Liver (tissue), 9 donors: ENCODE data around the gene BDKRB1. TPM values are rescaled to one million over a fixed set of nuclear protein-coding genes. Genes with fewer than 3 reads are reported as not detected.
A peak's percentile ranks its signal among the peaks of the same experiment; 100 is the strongest.

Experiments used
- DNase-seq: peaks from one replicate; pipeline ENCODE4 v3.0.0-alpha.2; 2017; ENCODE audit warnings: low spot score
- H3K27ac ChIP-seq, 2 donors: one replicate each; pipeline ENCODE4 v1.7.0; 2013; ENCODE audit warnings: inconsistent platforms in 2 of 2, low read length in 2 of 2, control low read depth in 1 of 2, low read depth in 1 of 2, mild to moderate bottlenecking in 1 of 2
- H3K27me3 ChIP-seq, 4 donors: one replicate each; pipeline versions ENCODE4 v1.6.1 to v1.7.0; 2013; ENCODE audit warnings: low read length in 3 of 4, inconsistent platforms in 1 of 4, mild to moderate bottlenecking in 1 of 4, moderate library complexity in 1 of 4; ENCODE audit not compliant: control insufficient read depth in 4 of 4, insufficient read depth in 4 of 4
- H3K36me3 ChIP-seq, 4 donors: one replicate each; pipeline versions ENCODE4 v1.6.1 to v1.7.0; 2013; ENCODE audit warnings: low read length in 3 of 4, mild to moderate bottlenecking in 3 of 4, low read depth in 1 of 4, moderate library complexity in 1 of 4; ENCODE audit not compliant: control insufficient read depth in 4 of 4, insufficient read depth in 3 of 4
- H3K4me1 ChIP-seq, 4 donors: one replicate each; pipeline versions ENCODE4 v1.6.1 to v1.7.0; 2013; ENCODE audit warnings: low read length in 3 of 4, mild to moderate bottlenecking in 3 of 4, moderate library complexity in 1 of 4; ENCODE audit not compliant: control insufficient read depth in 4 of 4, insufficient read depth in 4 of 4
- H3K4me3 ChIP-seq, 3 donors: one replicate each; pipeline versions ENCODE4 v1.6.1 to v1.7.0; 2013; ENCODE audit warnings: low read length in 3 of 3, control low read depth in 1 of 3, low read depth in 1 of 3, mild to moderate bottlenecking in 1 of 3
- H3K9ac ChIP-seq, 2 donors: one replicate each; pipeline ENCODE4 v1.7.0; 2013; ENCODE audit warnings: low read length in 2 of 2, mild to moderate bottlenecking in 2 of 2, moderate library complexity in 2 of 2, control low read depth in 1 of 2, low read depth in 1 of 2
- H3K9me3 ChIP-seq, 4 donors: one replicate each; pipeline versions ENCODE4 v1.6.1 to v1.7.0; 2013; ENCODE audit warnings: low read length in 3 of 4; ENCODE audit not compliant: control insufficient read depth in 4 of 4
- EGR1 ChIP-seq, 2 donors: IDR thresholded peaks; 2 replicates each; pipeline ENCODE4 v1.6.1; 2016 to 2018; ENCODE audit warnings: antibody characterized with exemption in 2 of 2, low read depth in 2 of 2
- FOXA1 ChIP-seq: IDR thresholded peaks from 2 replicates; pipeline ENCODE4 v1.6.1; 2016; ENCODE audit warnings: antibody characterized with exemption
- GABPA ChIP-seq, 2 donors: IDR thresholded peaks in 1 of 2; conservative IDR thresholded peaks in 1 of 2; 2 replicates each; pipeline ENCODE4 v1.6.1; 2016; ENCODE audit warnings: antibody characterized with exemption in 2 of 2, mild to moderate bottlenecking in 1 of 2, moderate library complexity in 1 of 2
- HNF4A ChIP-seq, 2 donors: conservative IDR thresholded peaks; 2 replicates each; pipeline ENCODE4 v1.6.1; 2016; ENCODE audit warnings: antibody characterized with exemption in 2 of 2, mild to moderate bottlenecking in 2 of 2
- HNF4G ChIP-seq: IDR thresholded peaks from 2 replicates; pipeline ENCODE4 v1.6.1; 2016; ENCODE audit warnings: antibody characterized with exemption
- JUND ChIP-seq, 2 donors: IDR thresholded peaks; 2 replicates each; pipeline ENCODE4 v1.6.1; 2016; ENCODE audit warnings: antibody characterized with exemption in 2 of 2
- NR2F2 ChIP-seq: IDR thresholded peaks from 2 replicates; pipeline ENCODE4 v1.6.1; 2016; ENCODE audit warnings: antibody characterized with exemption
- RAD21 ChIP-seq, 2 donors: IDR thresholded peaks; 2 replicates each; pipeline ENCODE4 v1.6.1; 2016; ENCODE audit warnings: antibody characterized with exemption in 2 of 2, mild to moderate bottlenecking in 2 of 2
- RXRA ChIP-seq, 2 donors: IDR thresholded peaks; 2 replicates each; pipeline ENCODE4 v1.6.1; 2017 to 2018; ENCODE audit warnings: antibody characterized with exemption in 2 of 2, mild to moderate bottlenecking in 1 of 2
- SP1 ChIP-seq: IDR thresholded peaks from 2 replicates; pipeline ENCODE4 v1.6.1; 2018; ENCODE audit warnings: antibody characterized with exemption, mild to moderate bottlenecking
- TAF1 ChIP-seq: conservative IDR thresholded peaks from 2 replicates; pipeline ENCODE4 v1.6.1; 2016; ENCODE audit warnings: antibody characterized with exemption, mild to moderate bottlenecking
- YY1 ChIP-seq: IDR thresholded peaks from 2 replicates; pipeline ENCODE4 v1.6.1; 2016; ENCODE audit warnings: antibody characterized with exemption, mild to moderate bottlenecking
- WGBS: extraction: QIAGEN DNeasy Blood & Tissue Kit; methylation state at CpG from one replicate; pipeline ENCODE4 v1.1.7; 2013; 5-methylcytosine and 5-hydroxymethylcytosine counted together
- polyA plus RNA-seq, 2 donors: library from polyadenylated mRNA; stranded (reverse) in 1 of 2; unstranded in 1 of 2; fragments of 200-250 nt in 1 of 2; fragments of >200 nt in 1 of 2; fragmentation: Nextera tagmentation in 1 of 2; extraction: Ambion mirVana in 1 of 2; gene quantifications; one replicate each; pipeline versions ENCODE4 v1.2.1 to v1.2.3, GENCODE V29; 2013 to 2015
- total RNA-seq, 2 donors: library from RNA; depleted of rRNA; stranded (reverse); fragments of >200 nt; gene quantifications; one replicate each; pipeline ENCODE4 v1.2.3, GENCODE V29; 2014
- TF ChIP-seq, protein P1 (sequence below): fragments of 150-350 bp; IDR thresholded peaks from 2 replicates; pipeline ENCODE4 v1.5.1; 2017; ENCODE audit warnings: improper control_type of control experiment, low read depth, low read length; ENCODE audit not compliant: missing input control
- TF ChIP-seq, protein P2 (sequence below): IDR thresholded peaks from 2 replicates; pipeline ENCODE4 v1.6.1; 2016; ENCODE audit warnings: antibody characterized with exemption
- TF ChIP-seq, protein P3 (sequence below): IDR thresholded peaks from 2 replicates; pipeline ENCODE4 v1.6.1; 2016; ENCODE audit warnings: antibody characterized with exemption
- TF ChIP-seq, protein P4 (sequence below): IDR thresholded peaks from 2 replicates; pipeline ENCODE4 v1.6.1; 2016; ENCODE audit warnings: antibody characterized with exemption, mild to moderate bottlenecking
- donor health status: healthy.
- donor health status: healthy.
- donor health status: healthy.
- donor health status: healthy.
- donor health status: healthy.

The BDKRB1 gene
- total and polyA plus RNA-seq, 4 donors: not detected

DNA sequence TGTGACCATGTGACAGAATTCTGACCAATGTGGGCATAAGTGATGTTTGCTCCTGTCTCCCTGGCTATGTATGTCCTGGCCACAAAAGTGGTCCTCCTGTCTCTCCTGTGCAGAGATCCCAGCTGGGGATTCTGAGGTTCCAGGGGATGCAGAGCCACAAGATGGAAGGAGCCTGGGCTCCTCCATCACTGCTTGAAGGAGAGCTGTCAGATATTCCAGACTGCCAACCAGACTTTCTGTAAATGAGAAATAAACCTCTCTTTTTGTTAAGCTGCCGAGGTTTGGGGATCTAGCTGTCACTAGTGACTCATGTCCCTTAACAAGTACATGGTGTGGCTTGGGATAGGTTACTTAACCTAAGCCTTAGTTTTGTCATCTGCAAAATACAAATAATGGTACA is 21.9 kb downstream of the BDKRB1 start (continued):
- TF ChIP-seq HNF4A (conservative IDR thresholded peaks at IDR 0.05): no peak

DNA sequence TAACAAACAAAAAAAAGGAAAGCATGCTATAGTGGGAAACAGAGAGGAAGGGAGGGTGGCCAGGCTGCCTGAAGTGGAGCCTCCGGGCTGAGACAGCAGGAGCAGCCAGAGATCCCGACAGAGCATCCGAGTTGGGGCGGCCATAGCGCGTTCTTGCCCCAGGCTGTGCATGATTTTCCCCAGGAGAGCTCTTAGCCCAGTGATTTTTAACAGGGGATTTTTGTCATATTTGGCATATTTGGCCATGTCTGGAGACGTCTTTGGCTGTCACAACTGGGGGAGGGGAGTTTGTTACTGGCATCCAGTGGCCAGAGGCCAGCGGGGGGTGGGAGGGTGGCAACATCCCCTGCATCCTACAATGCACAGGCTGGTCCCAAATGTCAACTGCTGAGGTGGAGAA is 23.6 kb downstream of the BDKRB1 start:
- no peak overlapping the region for H3K27ac ChIP-seq
- H3K27me3 ChIP-seq: no peaks in the 10 kb centered on the region
- no peak for DNase-seq
- TF ChIP-seq JUND (IDR thresholded peaks at IDR 0.05) (no peak), EGR1 (IDR thresholded peaks at IDR 0.05; ENCODE audit: low read depth in 2 of 2) (no peak), RXRA (IDR thresholded peaks at IDR 0.05) (no peak), RAD21 (IDR thresholded peaks at IDR 0.05) (no peak), HNF4G (no peak), TAF1 (no peak), GABPA (IDR thresholded peaks at IDR 0.05 in 1 of 2, conservative IDR thresholded peaks at IDR 0.05 in 1 of 2) (no peak), SP1 (no peak), YY1 (no peak)
- TF ChIP-seq, protein P1, sequence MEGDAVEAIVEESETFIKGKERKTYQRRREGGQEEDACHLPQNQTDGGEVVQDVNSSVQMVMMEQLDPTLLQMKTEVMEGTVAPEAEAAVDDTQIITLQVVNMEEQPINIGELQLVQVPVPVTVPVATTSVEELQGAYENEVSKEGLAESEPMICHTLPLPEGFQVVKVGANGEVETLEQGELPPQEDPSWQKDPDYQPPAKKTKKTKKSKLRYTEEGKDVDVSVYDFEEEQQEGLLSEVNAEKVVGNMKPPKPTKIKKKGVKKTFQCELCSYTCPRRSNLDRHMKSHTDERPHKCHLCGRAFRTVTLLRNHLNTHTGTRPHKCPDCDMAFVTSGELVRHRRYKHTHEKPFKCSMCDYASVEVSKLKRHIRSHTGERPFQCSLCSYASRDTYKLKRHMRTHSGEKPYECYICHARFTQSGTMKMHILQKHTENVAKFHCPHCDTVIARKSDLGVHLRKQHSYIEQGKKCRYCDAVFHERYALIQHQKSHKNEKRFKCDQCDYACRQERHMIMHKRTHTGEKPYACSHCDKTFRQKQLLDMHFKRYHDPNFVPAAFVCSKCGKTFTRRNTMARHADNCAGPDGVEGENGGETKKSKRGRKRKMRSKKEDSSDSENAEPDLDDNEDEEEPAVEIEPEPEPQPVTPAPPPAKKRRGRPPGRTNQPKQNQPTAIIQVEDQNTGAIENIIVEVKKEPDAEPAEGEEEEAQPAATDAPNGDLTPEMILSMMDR: no peak
- WGBS: 97% methylated on average over 8 of the region's 8 CpGs
- H3K4me1 ChIP-seq: peaks cover 5 to 33% (median 28%) of the 10 kb centered on the region in 4 donors
- no peak overlapping the region for H3K9ac ChIP-seq
- H3K36me3 ChIP-seq: peaks cover 0 to 3% (median under 1%) of the 10 kb centered on the region in 4 donors
- H3K9me3 ChIP-seq: peaks cover 0 to 6% (median 3%) of the 10 kb centered on the region in 4 donors
- H3K4me3 ChIP-seq: no peak overlapping the region

DNA sequence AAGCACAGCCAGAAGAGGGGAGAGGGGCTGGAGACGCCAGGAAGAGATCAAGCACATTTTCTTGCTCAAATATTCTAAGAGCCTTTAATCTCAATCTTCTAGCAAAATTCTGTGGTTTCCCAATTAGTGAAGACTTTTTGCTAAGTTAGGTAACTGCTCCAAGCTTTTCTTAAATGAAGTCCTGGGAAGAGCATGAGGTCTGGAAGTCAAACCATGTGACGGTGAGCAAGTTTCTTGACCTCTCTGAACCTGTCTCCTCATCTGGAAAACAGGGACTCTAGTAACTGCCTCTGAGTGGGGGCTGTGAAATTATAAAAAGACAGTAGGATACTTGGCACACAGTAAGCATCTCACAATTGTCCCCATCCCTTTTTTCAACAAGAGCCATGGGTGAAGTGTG is 24.1 kb downstream of the BDKRB1 start:
- Histone ChIP-seq H3K4me1 (peaks cover 5 to 39% (median 32%) of the 10 kb centered on the region in 4 donors), H3K4me3 (no peak overlapping the region), H3K27ac (no peak overlapping the region), H3K27me3 (no peaks in the 10 kb centered on the region), H3K9me3 (peaks cover 0 to 6% (median 3%) of the 10 kb centered on the region in 4 donors), H3K36me3 (peaks cover 0 to 3% (median under 1%) of the 10 kb centered on the region in 4 donors), H3K9ac (no peak overlapping the region)
- TF ChIP-seq, protein P2, sequence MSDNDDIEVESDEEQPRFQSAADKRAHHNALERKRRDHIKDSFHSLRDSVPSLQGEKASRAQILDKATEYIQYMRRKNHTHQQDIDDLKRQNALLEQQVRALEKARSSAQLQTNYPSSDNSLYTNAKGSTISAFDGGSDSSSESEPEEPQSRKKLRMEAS: no peak
- no peak for TF ChIP-seq YY1
- no peak for TF ChIP-seq RXRA (IDR thresholded peaks at IDR 0.05)
- no peak for TF ChIP-seq HNF4A (conservative IDR thresholded peaks at IDR 0.05)
- 93% methylated on average over 2 of the region's 2 CpGs for WGBS
- no peak for DNase-seq

DNA sequence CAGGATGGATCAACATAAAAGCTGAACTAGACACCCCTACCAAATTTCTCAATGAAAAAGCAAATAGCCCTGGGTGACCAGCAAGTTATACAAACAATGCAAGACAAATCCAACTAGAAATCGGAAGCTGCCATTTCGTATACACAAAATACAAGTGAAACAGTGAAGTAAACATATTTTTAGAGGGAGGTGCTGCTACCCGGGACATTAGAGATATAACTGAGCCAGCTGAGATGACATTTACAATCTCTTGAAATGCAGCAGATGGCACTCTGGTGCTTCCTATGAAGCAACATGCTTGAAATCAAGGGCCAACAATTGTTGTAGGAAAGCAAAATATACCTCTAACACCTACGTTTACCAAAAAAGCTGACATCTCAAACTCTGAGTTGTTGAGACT is 25.5 kb downstream of the BDKRB1 start:
- H3K9ac ChIP-seq: peak overlapping the region in 1 of 2 donors; percentile 8
- 25% methylated on average over 4 of the region's 4 CpGs for WGBS
- H3K4me1 ChIP-seq: peaks cover 5 to 45% (median 37%) of the 10 kb centered on the region in 4 donors
- H3K4me3 ChIP-seq: no peak overlapping the region
- H3K36me3 ChIP-seq: peaks cover 0 to 3% (median under 1%) of the 10 kb centered on the region in 4 donors
- peaks cover 0 to 6% (median 3%) of the 10 kb centered on the region in 4 donors for H3K9me3 ChIP-seq
- H3K27me3 ChIP-seq: no peaks in the 10 kb centered on the region
- H3K27ac ChIP-seq: peak overlapping the region; percentile 79 to 87
- DNase-seq: no peak
- no peak for TF ChIP-seq HNF4G
- peak; percentile 59 for TF ChIP-seq SP1
- TF ChIP-seq, protein P3, sequence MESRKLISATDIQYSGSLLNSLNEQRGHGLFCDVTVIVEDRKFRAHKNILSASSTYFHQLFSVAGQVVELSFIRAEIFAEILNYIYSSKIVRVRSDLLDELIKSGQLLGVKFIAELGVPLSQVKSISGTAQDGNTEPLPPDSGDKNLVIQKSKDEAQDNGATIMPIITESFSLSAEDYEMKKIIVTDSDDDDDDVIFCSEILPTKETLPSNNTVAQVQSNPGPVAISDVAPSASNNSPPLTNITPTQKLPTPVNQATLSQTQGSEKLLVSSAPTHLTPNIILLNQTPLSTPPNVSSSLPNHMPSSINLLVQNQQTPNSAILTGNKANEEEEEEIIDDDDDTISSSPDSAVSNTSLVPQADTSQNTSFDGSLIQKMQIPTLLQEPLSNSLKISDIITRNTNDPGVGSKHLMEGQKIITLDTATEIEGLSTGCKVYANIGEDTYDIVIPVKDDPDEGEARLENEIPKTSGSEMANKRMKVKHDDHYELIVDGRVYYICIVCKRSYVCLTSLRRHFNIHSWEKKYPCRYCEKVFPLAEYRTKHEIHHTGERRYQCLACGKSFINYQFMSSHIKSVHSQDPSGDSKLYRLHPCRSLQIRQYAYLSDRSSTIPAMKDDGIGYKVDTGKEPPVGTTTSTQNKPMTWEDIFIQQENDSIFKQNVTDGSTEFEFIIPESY: peak; percentile 40
- no peak for TF ChIP-seq NR2F2
- TF ChIP-seq HNF4A (conservative IDR thresholded peaks at IDR 0.05): peak; percentile 38 to 51
- TF ChIP-seq EGR1 (IDR thresholded peaks at IDR 0.05; ENCODE audit: low read depth in 2 of 2): no peak
- no peak for TF ChIP-seq FOXA1
- peak; percentile 81 to 83 for TF ChIP-seq RAD21 (IDR thresholded peaks at IDR 0.05)
- peak; percentile 32 to 33 for TF ChIP-seq JUND (IDR thresholded peaks at IDR 0.05)
- peak in 1 of 2 donors; percentile 57 for TF ChIP-seq GABPA (IDR thresholded peaks at IDR 0.05 in 1 of 2, conservative IDR thresholded peaks at IDR 0.05 in 1 of 2)
- TF ChIP-seq YY1: peak; percentile 73
- TF ChIP-seq, protein P4, sequence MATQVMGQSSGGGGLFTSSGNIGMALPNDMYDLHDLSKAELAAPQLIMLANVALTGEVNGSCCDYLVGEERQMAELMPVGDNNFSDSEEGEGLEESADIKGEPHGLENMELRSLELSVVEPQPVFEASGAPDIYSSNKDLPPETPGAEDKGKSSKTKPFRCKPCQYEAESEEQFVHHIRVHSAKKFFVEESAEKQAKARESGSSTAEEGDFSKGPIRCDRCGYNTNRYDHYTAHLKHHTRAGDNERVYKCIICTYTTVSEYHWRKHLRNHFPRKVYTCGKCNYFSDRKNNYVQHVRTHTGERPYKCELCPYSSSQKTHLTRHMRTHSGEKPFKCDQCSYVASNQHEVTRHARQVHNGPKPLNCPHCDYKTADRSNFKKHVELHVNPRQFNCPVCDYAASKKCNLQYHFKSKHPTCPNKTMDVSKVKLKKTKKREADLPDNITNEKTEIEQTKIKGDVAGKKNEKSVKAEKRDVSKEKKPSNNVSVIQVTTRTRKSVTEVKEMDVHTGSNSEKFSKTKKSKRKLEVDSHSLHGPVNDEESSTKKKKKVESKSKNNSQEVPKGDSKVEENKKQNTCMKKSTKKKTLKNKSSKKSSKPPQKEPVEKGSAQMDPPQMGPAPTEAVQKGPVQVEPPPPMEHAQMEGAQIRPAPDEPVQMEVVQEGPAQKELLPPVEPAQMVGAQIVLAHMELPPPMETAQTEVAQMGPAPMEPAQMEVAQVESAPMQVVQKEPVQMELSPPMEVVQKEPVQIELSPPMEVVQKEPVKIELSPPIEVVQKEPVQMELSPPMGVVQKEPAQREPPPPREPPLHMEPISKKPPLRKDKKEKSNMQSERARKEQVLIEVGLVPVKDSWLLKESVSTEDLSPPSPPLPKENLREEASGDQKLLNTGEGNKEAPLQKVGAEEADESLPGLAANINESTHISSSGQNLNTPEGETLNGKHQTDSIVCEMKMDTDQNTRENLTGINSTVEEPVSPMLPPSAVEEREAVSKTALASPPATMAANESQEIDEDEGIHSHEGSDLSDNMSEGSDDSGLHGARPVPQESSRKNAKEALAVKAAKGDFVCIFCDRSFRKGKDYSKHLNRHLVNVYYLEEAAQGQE: no peak
- no peak for TF ChIP-seq TAF1
